ENCODE measurements around the gene AK1.

DNA sequence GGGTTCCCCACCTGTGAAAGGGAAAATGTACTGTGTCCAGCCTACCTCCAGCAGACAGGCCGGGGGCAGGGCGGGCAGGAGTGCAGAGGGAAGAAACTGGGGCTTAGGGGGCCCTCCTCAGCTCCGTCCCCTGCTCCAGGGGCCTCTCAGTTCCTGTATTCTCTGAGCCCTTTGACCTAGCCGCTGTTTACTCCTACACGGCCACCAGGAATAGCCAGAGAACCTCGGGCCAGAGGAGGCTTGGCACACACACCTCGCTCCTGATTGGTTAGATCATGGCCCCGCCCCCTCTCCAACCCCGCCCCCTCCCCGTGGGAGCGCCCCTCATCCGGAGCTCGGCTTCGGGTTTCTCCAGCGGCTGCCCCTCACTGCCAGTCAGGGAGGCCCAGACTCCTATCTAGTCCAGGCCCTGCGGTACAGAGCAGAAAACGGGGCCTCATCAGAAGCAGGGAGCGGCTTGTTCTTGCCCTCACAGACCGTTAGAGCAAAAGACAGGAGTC lies 19.8 kb upstream of the AK1 start:
- TF ChIP-seq GATA1 (IDR thresholded peaks at IDR 0.05; ENCODE audit: low read depth, low read length) (no peak), POLR2A (IDR thresholded peaks at IDR 0.05; ENCODE audit: low read length) (no peak)

Measured in erythroblast (primary cell).